NT2/D1 (cell line): ENCODE results near the gene KLHL30.

Source experiments
- SUZ12 ChIP-seq: IDR thresholded peaks from 2 replicates; pipeline ENCODE4 v1.6.1; 2011; ENCODE audit not compliant: insufficient read length, insufficient read depth; ENCODE audit errors: extremely low read depth
- YY1 ChIP-seq: IDR thresholded peaks from 2 replicates; pipeline ENCODE4 v1.6.1; 2011; ENCODE audit not compliant: insufficient read length, insufficient read depth

DNA sequence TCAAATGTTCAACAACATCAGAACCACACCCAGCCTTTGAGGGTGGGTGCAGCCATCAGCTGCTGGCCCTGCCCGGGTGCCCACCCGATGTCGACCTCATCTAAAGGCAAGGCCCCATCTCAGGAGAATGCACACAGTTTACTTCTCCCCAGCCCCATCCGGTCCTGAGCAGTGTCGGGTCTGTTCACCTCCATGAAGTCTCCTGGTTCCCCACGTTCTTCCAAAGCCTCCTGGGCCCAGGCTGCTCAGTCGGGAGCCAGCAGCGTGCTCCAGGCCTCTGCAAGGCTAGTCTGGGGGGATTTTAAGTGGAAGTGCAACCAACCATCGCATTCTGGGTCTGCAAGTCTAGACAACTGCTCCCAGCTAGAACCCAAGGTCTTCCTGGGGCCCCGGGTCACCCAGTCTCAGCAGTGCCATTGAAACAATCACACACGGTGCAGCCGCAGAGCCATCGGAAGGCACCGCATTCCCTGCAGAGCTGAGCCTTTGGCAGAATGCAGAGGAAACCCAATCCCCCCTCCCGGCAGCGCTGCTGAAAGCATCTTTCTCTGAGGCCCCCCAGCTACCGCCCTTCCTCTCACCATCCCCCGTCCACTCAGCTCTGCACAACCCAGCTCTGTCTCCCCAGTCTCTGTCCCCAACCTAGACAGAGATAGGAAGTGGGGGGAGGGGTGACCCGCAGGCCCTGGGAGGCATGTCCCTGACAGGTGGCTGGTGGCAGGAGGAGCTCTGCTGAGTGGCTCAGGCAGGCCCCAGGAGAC is 29.9 kb upstream of the KLHL30 start:
- TF ChIP-seq YY1 = no peak
- no peak for TF ChIP-seq SUZ12
